ENCODE measurements around the gene MAN2B1.
"Not testable (repeated sequence)": the region's sequence is repeated elsewhere in the genome, so short reads cannot be mapped to it uniquely, and the experiment has no call there.

- peak; percentile 70 for TF ChIP-seq CTCF (IDR thresholded peaks at IDR 0.05)
- not testable (repeated sequence) for TF ChIP-seq ZFX (IDR thresholded peaks at IDR 0.05; ENCODE audit: borderline replicate concordance)
Observed at GRCh38 chr19:12712077-12712476, 45.5 kb upstream of the MAN2B1 start.
